Lung (tissue), 12 donors: Measurements from ENCODE around the gene RPH3AL. TPM values are rescaled to one million over a fixed set of nuclear protein-coding genes. Genes with fewer than 3 reads are reported as not detected.
"Not testable (repeated sequence)": the region's sequence is repeated elsewhere in the genome, so short reads cannot be mapped to it uniquely, and the experiment has no call there.

Experiments used
- ATAC-seq: fragments of 200-7000 bp; cut with Tn5 transposase; one replicate; pipeline ENCODE4 v1.9.1; 2020; ENCODE audit warnings: moderate number of reproducible peaks; ENCODE audit not compliant: insufficient read depth, low FRiP score
- DNase-seq, 3 donors: peaks; one replicate each; pipeline ENCODE4 v3.0.0-alpha.2; 2013 to 2017
- H3K27ac ChIP-seq, 2 donors: one replicate each; pipeline ENCODE4 v1.5.1; 2013; ENCODE audit warnings: mild to moderate bottlenecking in 2 of 2, moderate library complexity in 2 of 2, control low read depth in 1 of 2, inconsistent platforms in 1 of 2, low read depth in 1 of 2, low read length in 1 of 2
- H3K27me3 ChIP-seq, 3 donors: one replicate each; pipeline ENCODE4 v1.5.1; 2013; ENCODE audit warnings: low read length in 2 of 3; ENCODE audit not compliant: control insufficient read depth in 3 of 3, insufficient read depth in 3 of 3
- H3K36me3 ChIP-seq, 4 donors: one replicate each; pipeline ENCODE4 v1.5.1; 2013; ENCODE audit warnings: low read length in 4 of 4, mild to moderate bottlenecking in 1 of 4, moderate library complexity in 1 of 4; ENCODE audit not compliant: control insufficient read depth in 4 of 4, insufficient read depth in 4 of 4
- H3K4me1 ChIP-seq, 5 donors: one replicate each; pipeline ENCODE4 v1.5.1; 2013; ENCODE audit warnings: low read length in 5 of 5, mild to moderate bottlenecking in 2 of 5, moderate library complexity in 1 of 5; ENCODE audit not compliant: control insufficient read depth in 5 of 5, insufficient read depth in 5 of 5
- H3K4me3 ChIP-seq: one replicate; pipeline ENCODE4 v1.5.1; 2013; ENCODE audit warnings: mild to moderate bottlenecking, control low read depth, moderate library complexity
- H3K9ac ChIP-seq, 2 donors: one replicate each; pipeline ENCODE4 v1.5.1; 2013; ENCODE audit warnings: low read length in 2 of 2, control low read depth in 1 of 2; ENCODE audit not compliant: insufficient read depth in 1 of 2
- H3K9me3 ChIP-seq, 4 donors: one replicate each; pipeline ENCODE4 v1.5.1; 2013; ENCODE audit warnings: low read length in 3 of 4, mild to moderate bottlenecking in 1 of 4, moderate library complexity in 1 of 4; ENCODE audit not compliant: control insufficient read depth in 4 of 4, insufficient read depth in 3 of 4
- CTCF ChIP-seq: IDR thresholded peaks from 2 replicates; pipeline ENCODE4 v1.5.1; 2012; ENCODE audit warnings: mild to moderate bottlenecking; ENCODE audit errors: control extremely low read depth, extremely low read depth
- WGBS, 2 donors: extraction: QIAGEN DNeasy Blood & Tissue Kit; methylation state at CpG; one replicate each; pipeline ENCODE4 v1.1.7; 2013; 5-methylcytosine and 5-hydroxymethylcytosine counted together
- polyA plus RNA-seq, 2 donors: library from polyadenylated mRNA; stranded (reverse); fragments of 200-250 nt; gene quantifications; one replicate each; pipeline ENCODE4 v1.2.1, GENCODE V29; 2013
- total RNA-seq, 2 donors: library from RNA; depleted of rRNA in 1 of 2; stranded (reverse); fragments of >200 nt in 1 of 2; gene quantifications; one replicate each; pipeline ENCODE4 v1.2.1, GENCODE V29; 2014 to 2021
- donor health status: control.
- donor health status: control.
- donor health status: Bipolar disorder and iron deficiency.
- donor health status: healthy.
- donor health status: DM: yes; HTN: yes; CAD: no.

Gene RPH3AL
- total and polyA plus RNA-seq, 4 donors: 19.5 to 76.6 (median 21.6) TPM

DNA sequence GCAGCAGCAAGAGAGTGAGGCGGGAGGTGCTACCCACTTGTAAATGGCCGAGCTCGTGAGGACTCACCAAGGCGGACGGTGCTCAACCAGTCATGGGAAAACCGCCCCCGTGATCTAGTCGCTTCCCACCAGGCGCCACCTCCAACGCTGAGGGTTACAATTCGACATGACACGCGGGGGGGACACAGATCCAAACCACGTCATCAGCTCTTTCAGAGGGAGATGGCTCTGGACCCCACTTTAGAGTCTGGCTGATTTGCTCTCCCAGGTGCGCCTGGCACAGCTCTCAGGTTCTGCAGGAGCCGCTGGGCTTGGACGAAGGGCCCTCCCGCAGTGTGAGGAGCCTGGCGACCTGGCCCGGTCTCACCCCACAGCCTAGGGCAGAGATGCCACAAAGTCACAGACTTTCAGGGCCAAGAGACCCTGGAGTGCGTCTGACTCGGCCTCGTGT, 150.1 kb downstream of the RPH3AL start:
- WGBS, 2 donors: 80 to 85% methylated on average over 23 of the region's 23 CpGs
- ATAC-seq (no peak), DNase-seq (no peak)
- Histone ChIP-seq H3K4me3 (no peak overlapping the region), H3K4me1 (peaks cover 0 to 19% (median 0%) of the 10 kb centered on the region in 5 donors), H3K9me3 (no peaks in the 10 kb centered on the region), H3K9ac (no peak overlapping the region), H3K36me3 (no peaks in the 10 kb centered on the region), H3K27me3 (peaks cover 0 to under 1% (median 0%) of the 10 kb centered on the region in 3 donors), H3K27ac (no peak overlapping the region)
- TF ChIP-seq CTCF: no peak

DNA sequence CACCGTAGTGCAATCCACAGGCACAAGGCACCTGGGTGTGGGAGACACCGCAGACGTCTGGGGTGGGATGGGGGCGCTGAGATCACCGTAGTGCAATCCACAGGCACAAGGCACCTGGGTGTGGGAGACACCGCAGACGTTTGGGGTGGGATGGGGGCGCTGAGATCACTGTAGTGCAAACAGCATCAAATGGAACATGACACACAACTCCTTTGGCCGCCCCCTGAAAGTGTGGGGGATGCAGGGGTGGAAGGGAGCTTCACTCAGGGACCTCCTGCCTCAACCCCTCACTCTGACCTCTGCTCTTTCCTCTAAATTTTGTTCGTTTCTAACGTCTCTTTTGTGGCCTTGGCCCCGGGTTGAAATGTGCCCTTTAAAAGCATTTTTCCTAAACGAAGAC, 150.9 kb downstream of the RPH3AL start:
- not testable (repeated sequence) for H3K27ac ChIP-seq, ATAC-seq, H3K4me3 ChIP-seq, DNase-seq, H3K9ac ChIP-seq, H3K27me3 ChIP-seq, H3K36me3 ChIP-seq, H3K9me3 ChIP-seq
- 75 to 78% methylated on average over 10 to 12 of the region's 13 CpGs for WGBS, 2 donors
- H3K4me1 ChIP-seq: peaks cover 0 to 19% (median 0%) of the 10 kb centered on the region in 5 donors

- not testable (repeated sequence) for H3K4me3 ChIP-seq, H3K27me3 ChIP-seq, DNase-seq, H3K9me3 ChIP-seq, ATAC-seq, H3K9ac ChIP-seq, H3K36me3 ChIP-seq, H3K27ac ChIP-seq
- peaks cover 0 to 19% (median 0%) of the 10 kb centered on the region in 5 donors for H3K4me1 ChIP-seq
- 86 to 89% methylated on average over 13 to 14 of the region's 16 CpGs for WGBS, 2 donors
Observed at GRCh38 chr17:201257-201656, 151.3 kb downstream of the RPH3AL start.

DNA sequence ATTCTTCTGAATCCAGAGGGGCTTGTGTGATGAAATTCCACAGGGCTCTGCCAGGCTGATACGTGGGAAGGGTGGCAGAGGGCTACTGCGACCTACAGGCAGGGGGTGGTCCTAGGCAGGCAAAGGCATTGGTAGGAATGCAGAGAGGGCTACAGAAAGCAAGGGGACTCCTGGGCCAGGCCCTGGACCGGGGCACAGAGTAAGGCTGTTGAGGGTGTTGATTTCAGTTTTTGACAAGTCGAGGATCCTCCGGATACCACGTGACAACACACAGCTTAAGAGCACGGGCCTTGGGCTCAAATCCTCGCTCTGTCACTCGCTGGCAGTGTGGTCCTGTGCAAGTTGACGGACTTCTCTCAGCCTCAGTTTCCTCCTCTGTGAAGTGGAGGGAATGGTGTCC, 152.0 kb downstream of the RPH3AL start:
- no peaks in the 10 kb centered on the region for H3K9me3 ChIP-seq
- ATAC-seq: no peak
- TF ChIP-seq CTCF: no peak
- H3K4me3 ChIP-seq: no peak overlapping the region
- H3K27ac ChIP-seq: peak overlapping the region in 1 of 2 donors; percentile 26
- H3K4me1 ChIP-seq: peaks cover 0 to 19% (median 0%) of the 10 kb centered on the region in 5 donors
- peaks cover 0 to 5% (median 0%) of the 10 kb centered on the region in 3 donors for H3K27me3 ChIP-seq
- H3K9ac ChIP-seq: no peak overlapping the region
- WGBS, 2 donors: 63 to 67% methylated on average over 10 of the region's 10 CpGs
- no peaks in the 10 kb centered on the region for H3K36me3 ChIP-seq
- DNase-seq: peak in 1 of 3 donors; percentile 20
